Stimulated activated CD8-positive, alpha-beta memory T cell treated with anti-CD3 and anti-CD28 coated beads, Interleukin-15, amount 100 ng/mL, for 4 hours (primary cell): ENCODE results near the gene NALCN.

Experiments used
- DNase-seq, 2 donors: peaks; one replicate each; pipeline ENCODE4 v3.0.0-alpha.2; 2020; ENCODE audit warnings: low read depth in 2 of 2

Gene NALCN

DNA sequence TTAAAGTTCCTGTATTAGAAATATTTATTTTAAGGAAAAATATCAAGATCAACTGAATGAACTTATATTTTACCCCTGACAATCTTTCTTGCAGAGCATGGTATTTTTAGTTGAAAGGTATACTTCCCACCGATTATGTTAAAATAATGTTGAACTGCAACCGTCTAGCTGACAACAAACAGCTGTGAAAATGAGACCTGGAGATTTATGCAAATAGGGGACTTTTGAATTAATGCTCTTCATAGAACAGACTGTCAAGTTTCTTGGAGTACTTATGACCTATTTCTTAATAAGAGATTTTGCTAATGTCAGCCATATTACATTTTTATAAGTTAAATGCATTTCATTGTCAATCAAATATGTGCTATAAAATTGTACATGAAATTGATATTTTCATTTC lies 210.9 kb downstream of the NALCN start:
- no peak for DNase-seq

DNA sequence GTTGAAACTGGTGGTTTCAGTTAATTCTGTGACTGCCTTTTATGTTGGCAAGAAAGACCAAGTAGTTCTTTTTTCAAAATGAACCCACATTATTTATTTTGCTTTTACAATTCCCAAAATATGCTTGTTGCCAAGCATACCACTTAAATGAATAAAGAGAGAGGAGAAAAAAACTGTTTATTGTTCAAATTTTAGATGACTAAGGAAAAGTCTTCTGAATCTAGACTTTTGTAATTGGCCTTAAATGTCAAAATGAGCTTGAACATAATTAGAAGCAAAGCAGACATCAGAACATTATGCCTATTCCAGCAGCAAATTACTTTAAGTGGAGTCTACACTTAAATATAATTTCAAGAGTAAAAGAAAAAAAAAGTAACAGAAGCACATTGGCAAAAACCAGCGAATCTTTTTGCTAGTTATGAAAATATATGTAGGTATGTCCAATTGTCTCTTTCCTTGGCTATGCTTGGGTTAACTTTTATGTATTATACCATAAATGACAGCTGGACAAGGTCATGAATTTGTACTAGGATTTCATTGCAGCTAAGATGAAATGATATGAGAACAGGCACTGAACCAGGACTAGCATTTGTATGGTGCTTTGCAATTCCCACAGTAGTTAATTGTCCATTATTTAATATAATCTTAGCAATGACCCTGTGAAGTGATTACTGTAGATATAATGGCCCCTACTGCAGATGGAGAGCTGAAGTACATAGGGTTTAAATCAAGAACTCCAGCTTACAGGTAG lies 211.9 kb downstream of the NALCN start:
- DNase-seq = no peak

- DNase-seq = no peak
Measured at GRCh38 chr13:101202590-101202989, 213.7 kb downstream of the NALCN start.

DNA sequence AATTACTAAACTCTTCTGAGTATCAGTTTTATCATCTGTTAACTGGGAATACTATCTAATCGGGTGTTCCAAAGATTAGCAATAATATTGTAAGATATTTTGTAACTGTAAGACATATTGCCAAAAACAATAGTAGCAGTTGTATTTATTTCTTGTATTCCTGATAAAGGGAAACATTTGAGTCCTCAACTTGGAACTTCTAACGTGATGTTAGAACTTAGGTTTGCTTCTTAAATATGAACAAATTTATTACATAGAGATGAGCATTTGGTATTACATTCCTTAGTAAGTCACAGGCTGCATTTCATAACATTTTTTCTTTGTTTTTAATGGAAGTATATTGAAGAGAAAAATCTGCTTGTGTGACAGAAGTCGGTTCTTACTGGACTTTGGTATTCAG lies 225.3 kb downstream of the NALCN start:
- no peak for DNase-seq

DNA sequence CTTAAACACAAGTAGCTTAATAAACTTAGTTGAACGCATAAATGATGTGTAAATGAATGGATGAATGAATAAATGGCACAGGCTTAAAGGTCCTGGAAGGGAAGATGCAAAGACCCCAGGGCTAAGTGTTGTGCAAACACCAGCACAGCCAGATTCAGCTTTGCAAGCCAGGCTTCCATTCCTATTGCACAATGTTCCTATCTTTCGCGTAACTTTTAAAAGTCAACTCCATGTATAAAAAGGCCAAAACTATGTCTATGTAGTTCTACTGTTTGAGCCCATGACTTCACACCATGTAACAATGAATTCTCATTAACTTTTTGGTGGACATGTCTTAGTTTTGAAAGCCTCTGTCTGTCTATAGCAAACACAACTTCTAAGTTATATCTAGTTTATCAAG lies 226.0 kb downstream of the NALCN start:
- no peak for DNase-seq

DNA sequence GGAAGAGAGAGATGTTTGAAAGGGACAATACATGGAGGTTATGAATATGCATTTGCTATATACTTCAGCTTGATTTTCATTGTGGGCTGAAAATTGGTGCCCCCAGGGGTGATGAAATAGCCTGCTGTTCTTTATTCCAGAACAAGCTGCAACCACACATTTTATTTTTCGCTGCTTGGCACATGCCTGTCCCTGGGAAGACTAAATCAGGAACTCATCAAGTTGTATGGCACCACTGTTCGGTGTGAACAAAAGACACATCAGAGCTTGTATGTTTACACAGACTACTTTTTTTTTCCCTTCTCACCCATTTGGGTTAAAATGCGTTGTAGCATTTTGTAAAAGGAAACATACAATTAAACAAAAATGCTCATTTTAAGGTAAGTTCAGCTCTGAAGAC lies 230.7 kb downstream of the NALCN start:
- no peak for DNase-seq

DNA sequence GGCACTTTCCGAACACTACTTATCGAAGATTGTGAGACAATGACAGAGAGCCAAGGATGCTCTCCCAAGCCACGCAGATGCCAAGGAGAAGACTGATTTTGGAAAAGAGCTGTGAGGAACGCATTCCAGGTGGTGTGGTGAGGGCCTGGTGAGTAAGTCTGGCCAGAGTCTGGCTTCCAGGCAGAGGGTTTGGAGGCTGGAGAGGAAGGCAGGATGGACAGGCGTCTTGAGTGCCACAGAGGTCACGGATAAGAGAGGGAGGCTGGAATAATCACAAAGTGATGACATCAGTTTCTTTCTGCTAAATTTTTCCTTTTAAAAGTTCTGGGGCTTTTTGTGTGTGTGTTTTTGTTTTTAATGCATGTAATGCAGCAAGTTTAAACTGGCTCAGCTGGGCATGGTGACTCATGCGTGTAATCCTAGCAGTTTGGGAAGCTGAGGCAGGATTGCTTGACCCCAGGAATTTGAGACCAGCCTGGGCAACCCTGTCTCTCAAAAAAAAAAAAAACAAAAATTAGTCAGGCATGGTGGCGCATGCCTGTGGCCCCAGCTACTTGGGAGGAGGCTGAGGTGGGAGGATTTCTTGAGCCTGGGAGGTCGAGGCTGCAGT lies 235.1 kb downstream of the NALCN start:
- no peak for DNase-seq

GRCh38 chr13:101179021-101179420 lies 237.3 kb downstream of the NALCN start:
- no peak for DNase-seq

GRCh38 chr13:101178406-101178805 lies 237.9 kb downstream of the NALCN start:
- no peak for DNase-seq

DNA sequence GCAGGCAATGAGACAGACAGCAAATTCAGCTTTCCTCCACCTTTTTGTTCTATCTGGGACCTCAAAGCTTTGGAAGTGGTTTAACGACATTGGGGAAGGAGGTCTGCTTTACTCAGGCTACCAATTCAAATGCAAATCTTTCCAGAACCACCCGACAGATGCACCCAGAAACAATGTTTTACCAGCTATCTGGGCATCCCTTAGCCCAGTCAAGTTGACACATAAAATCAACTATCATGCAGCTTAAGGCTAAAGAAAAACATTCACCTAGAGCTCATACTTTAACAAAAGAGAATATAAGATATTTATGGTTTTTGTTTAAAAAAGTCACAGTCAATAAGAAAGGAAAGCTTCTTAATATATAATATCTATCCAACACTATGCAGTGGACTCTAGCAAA lies 246.0 kb downstream of the NALCN start:
- no peak for DNase-seq

- no peak for DNase-seq
Measured at GRCh38 chr13:101157261-101157660, 259.0 kb downstream of the NALCN start.

GRCh38 chr13:101155920-101156319 lies 260.4 kb downstream of the NALCN start:
- no peak for DNase-seq

- DNase-seq = no peak
Measured at GRCh38 chr13:101152184-101152583, 264.1 kb downstream of the NALCN start.

DNA sequence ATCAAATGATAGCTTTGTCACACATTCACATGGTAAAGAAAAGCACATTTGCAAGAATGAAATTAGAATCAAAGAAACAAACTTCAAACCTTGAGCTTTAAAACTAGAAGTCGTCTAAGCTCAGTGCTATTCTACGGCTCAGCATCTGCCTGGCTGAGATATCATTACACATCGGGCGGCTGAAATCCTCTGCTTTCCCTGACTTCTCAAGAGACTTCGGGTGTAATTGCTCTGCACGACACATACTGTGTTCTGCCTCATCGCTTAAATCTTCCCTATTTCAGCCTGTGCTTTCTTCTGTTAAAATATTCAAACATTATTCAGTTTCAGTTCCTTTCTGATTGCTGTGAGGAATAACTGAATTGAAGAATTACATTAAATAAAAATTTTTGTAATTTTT lies 265.3 kb downstream of the NALCN start:
- no peak for DNase-seq

DNA sequence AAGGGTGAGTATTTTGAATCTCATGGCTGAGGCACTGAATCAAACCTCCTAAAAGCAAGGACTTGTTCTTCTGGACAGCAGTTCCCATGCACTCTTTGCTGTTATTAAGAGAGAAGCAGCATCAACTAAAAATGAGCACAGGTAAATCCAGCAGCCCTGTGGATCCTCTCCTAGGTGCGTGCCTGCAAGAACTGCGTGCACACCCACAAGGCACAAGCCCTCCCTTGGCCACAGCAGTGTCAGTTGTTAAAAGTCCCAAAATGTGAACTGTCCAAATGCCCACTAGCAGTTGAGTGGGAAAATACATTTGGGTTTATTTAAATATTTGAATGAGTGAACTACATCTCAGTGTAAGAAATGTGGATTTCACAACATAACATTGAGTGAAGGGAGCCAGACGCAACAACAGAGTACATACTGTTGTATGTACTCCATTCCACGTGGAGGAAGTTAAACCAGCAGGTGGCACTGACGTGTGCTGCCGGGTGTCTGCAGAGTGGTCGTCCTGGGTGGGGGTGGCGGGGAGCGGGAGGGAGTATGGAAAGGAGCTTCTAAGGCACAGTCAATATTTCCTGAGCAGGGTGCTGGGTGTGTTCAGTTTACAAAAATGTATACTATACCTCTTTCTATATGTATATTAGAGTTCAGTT lies 266.4 kb downstream of the NALCN start:
- no peak for DNase-seq

- DNase-seq = no peak
Measured at GRCh38 chr13:101146101-101146898, 270.0 kb downstream of the NALCN start.

- no peak for DNase-seq
Measured at GRCh38 chr13:101144808-101145419, 271.4 kb downstream of the NALCN start.

DNA sequence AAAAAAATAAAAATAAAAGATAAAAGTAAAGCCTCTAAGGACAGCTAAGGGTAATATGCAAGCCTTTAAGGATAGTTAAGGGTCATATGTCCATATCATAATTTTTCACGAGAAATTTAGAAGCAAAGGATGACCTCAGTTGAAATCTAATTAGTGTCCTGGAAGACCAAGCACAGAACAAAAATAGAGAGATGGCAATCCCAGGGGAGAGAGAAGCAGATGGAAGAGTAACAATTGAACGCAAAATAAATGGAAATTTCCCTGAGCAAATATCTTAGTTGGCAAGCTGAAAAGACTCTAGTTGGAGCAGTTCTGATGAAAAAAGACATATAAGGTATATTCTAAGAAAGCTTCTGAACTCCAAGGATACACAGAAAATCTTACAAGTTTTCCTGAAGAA lies 275.4 kb downstream of the NALCN start:
- DNase-seq = no peak

- no peak for DNase-seq
Measured at GRCh38 chr13:101140087-101140770, 276.1 kb downstream of the NALCN start.

GRCh38 chr13:101139081-101139480 lies 277.2 kb downstream of the NALCN start:
- DNase-seq = no peak

DNA sequence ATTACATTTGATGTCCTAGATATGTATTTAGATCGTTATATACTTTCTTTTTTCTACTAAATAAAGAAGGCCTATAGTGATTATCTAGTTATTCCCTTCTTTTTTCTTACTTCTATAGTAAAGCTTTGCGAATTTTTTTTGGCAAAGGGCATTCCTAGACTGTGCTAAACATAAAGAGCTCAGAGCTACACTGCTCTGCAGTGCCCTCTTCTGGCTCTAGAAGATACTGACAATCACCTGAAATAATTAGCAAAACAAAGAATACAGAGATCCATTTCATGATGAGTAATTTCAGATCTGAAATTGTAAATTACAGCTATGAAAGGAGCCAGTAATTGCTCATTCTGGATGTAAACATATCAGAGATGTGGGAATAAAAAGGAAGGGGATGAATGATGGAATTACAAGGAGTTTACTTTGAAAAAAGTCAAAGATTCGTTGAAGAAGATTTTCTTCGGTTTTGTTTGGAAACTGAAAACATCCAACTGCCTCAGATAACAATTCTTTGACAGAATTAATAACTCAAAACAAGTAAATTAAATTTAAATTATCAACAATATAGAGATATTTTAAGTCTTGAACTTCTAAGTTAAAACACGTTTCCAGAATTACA lies 288.5 kb downstream of the NALCN start:
- DNase-seq = no peak
